ENCODE results near the gene SH3D19.
A peak's percentile ranks its signal among the peaks of the same experiment; 100 is the strongest.

Gene SH3D19

DNA sequence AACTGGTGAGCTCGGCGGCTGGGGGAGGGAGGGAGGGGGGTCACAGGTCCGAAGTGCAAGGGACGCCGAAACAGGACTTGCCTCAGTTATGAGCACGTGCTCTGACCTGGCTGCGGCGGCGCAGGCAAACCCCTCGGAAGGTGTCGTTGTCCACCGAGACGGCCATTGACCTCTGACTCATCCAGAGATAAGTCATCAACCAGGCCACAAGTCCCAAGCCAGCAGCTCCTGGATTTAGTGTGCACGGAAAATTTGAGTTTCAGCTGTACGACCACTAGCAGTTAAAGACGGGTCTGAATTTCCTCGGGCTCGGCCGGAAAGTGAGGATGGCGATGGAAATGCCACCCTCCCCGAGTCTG, 674 bp downstream of the SH3D19 start:
- H2AFZ ChIP-seq (ENCODE audit: insufficient read depth, low read length, poor library complexity), result peak overlapping the region; percentile 64
- H3K27me3 ChIP-seq (ENCODE audit: insufficient read depth, low read length), result no peaks in the 10 kb centered on the region
- peak overlapping the region; percentile 83 for H3K4me3 ChIP-seq (ENCODE audit: low read depth, low read length)
- H3K23ac ChIP-seq (ENCODE audit: low read length), result no peak overlapping the region
- H2BK12ac ChIP-seq (ENCODE audit: low read length), result no peak overlapping the region
- peak overlapping the region; percentile 40 for H4K8ac ChIP-seq (ENCODE audit: low read depth, low read length)
- peak overlapping the region; percentile 80 for H3K9ac ChIP-seq (ENCODE audit: low read length)
- peak overlapping the region; percentile 67 for H4K12ac ChIP-seq (ENCODE audit: low read depth, low read length)
- peak overlapping the region; percentile 29 for H2BK120ac ChIP-seq (ENCODE audit: insufficient read depth, low read length, poor library complexity)
- DNase-seq, result peak; percentile 67 to 77
- peak overlapping the region; percentile 48 for H3K14ac ChIP-seq (ENCODE audit: low read length)
- H4K91ac ChIP-seq (ENCODE audit: low read depth, low read length), result peak overlapping the region; percentile 58
- H2BK5ac ChIP-seq (ENCODE audit: low read depth, low read length, poor library complexity), result peak overlapping the region; percentile 55
- WGBS (ENCODE audit: extremely low coverage, insufficient coverage, insufficient read length), result no CpG with 5 or more reads among the region's 21 CpGs
- peak overlapping the region; percentile 44 for H3K18ac ChIP-seq (ENCODE audit: low read length)
- H3K36me3 ChIP-seq (ENCODE audit: control insufficient read depth in 1 of 2, insufficient read depth in 2 of 2, low read length in 2 of 2), result no peaks in the 10 kb centered on the region
- no peaks in the 10 kb centered on the region for H3K9me3 ChIP-seq (ENCODE audit: insufficient read depth, low read depth, low read length)
- H3K4me2 ChIP-seq (ENCODE audit: low read length), result peak overlapping the region; percentile 79
- peak overlapping the region; percentile 85 for H3K27ac ChIP-seq (ENCODE audit: low read depth, low read length)
- no peak overlapping the region for H2AK5ac ChIP-seq (ENCODE audit: low read length)
- peaks cover 0 to 5% of the 10 kb centered on the region in 2 experiments for H3K4me1 ChIP-seq (ENCODE audit: control insufficient read depth in 1 of 2, insufficient read depth in 2 of 2, low read length in 2 of 2)
- H3K79me1 ChIP-seq (ENCODE audit: low read length), result peaks cover 12% of the 10 kb centered on the region
- peak overlapping the region; percentile 7 for H3K4ac ChIP-seq (ENCODE audit: low read depth, low read length)
- peaks cover 7% of the 10 kb centered on the region for H3K79me2 ChIP-seq (ENCODE audit: control insufficient read depth, insufficient read depth, low read length, poor library complexity)

DNA sequence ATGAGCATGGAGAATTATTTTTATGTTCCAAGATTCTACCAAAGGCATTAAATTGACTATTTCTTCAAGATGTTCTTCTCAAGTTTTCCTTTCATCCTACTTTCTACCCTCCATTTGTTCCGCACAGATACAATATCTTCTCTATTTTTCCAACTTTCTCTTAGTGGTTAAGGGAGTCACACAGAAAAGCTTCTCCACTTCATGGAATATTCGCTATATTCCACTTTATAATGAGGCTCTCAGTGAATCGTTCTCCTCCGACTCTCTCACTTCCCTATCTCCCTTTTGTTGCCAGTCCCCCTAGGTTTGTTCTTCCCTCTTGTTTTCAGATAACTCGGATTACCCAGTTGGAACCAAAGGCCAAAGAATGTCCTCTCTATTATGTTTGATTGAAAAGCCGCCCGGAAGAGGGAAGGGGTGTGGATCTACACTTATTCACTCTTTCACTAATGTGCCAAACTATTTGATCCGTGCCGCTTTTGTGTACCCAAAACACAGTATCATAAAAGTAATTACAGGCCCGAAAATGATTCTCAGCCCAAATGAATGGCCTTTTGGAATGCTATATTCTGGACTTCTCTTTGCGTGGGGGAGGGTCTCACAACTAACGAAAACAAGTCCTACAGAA, 1.2 kb downstream of the SH3D19 start:
- H3K4ac ChIP-seq (ENCODE audit: low read depth, low read length), result peak overlapping the region; percentile 31
- no peak overlapping the region for H4K8ac ChIP-seq (ENCODE audit: low read depth, low read length)
- H2BK120ac ChIP-seq (ENCODE audit: insufficient read depth, low read length, poor library complexity), result peak overlapping the region; percentile 62
- H4K12ac ChIP-seq (ENCODE audit: low read depth, low read length), result peak overlapping the region; percentile 54
- peaks cover 12% of the 10 kb centered on the region for H3K79me1 ChIP-seq (ENCODE audit: low read length)
- H3K4me1 ChIP-seq (ENCODE audit: control insufficient read depth in 1 of 2, insufficient read depth in 2 of 2, low read length in 2 of 2), result peaks cover 0 to 5% of the 10 kb centered on the region in 2 experiments
- peak overlapping the region; percentile 16 for H3K9ac ChIP-seq (ENCODE audit: low read length)
- no peak overlapping the region for H2AFZ ChIP-seq (ENCODE audit: insufficient read depth, low read length, poor library complexity)
- no peak overlapping the region for H3K14ac ChIP-seq (ENCODE audit: low read length)
- H3K18ac ChIP-seq (ENCODE audit: low read length), result no peak overlapping the region
- peak overlapping the region; percentile 79 for H3K4me2 ChIP-seq (ENCODE audit: low read length)
- no peak overlapping the region for H4K91ac ChIP-seq (ENCODE audit: low read depth, low read length)
- no peak overlapping the region for H2AK5ac ChIP-seq (ENCODE audit: low read length)
- no peak overlapping the region for H3K23ac ChIP-seq (ENCODE audit: low read length)
- H3K4me3 ChIP-seq (ENCODE audit: low read depth, low read length), result peak overlapping the region; percentile 83
- no peak overlapping the region for H2BK12ac ChIP-seq (ENCODE audit: low read length)
- H3K27ac ChIP-seq (ENCODE audit: low read depth, low read length), result peak overlapping the region; percentile 85
- no peaks in the 10 kb centered on the region for H3K9me3 ChIP-seq (ENCODE audit: insufficient read depth, low read depth, low read length)
- H2BK5ac ChIP-seq (ENCODE audit: low read depth, low read length, poor library complexity), result peak overlapping the region; percentile 21
- DNase-seq, result peak in 1 of 2 donors; percentile 30
- H3K36me3 ChIP-seq (ENCODE audit: control insufficient read depth in 1 of 2, insufficient read depth in 2 of 2, low read length in 2 of 2), result no peaks in the 10 kb centered on the region
- no CpG with 5 or more reads among the region's 12 CpGs for WGBS (ENCODE audit: extremely low coverage, insufficient coverage, insufficient read length)
- no peaks in the 10 kb centered on the region for H3K27me3 ChIP-seq (ENCODE audit: insufficient read depth, low read length)
- peaks cover 7% of the 10 kb centered on the region for H3K79me2 ChIP-seq (ENCODE audit: control insufficient read depth, insufficient read depth, low read length, poor library complexity)

DNA sequence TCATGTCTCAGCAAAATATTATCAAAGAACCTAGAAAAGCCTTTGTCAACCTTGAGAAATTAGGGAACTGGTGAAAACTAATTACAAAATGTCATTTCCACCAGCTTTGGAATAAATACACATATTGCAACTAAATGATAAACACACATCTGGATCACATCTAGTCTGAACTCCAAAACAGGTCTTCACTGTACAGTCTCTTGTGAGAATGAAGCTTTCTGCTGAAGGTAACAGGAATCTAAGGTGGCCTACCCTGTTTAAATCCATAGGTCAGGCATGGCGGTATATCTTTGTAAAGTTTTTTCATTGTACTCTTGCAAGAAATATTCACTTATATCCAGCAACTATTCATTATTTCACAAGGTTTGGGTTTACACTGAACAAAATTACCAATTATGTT, 1.7 kb downstream of the SH3D19 start:
- no peak overlapping the region for H3K27ac ChIP-seq (ENCODE audit: low read depth, low read length)
- no peak overlapping the region for H3K23ac ChIP-seq (ENCODE audit: low read length)
- H2BK120ac ChIP-seq (ENCODE audit: insufficient read depth, low read length, poor library complexity), result no peak overlapping the region
- H3K4me3 ChIP-seq (ENCODE audit: low read depth, low read length), result no peak overlapping the region
- peaks cover 7% of the 10 kb centered on the region for H3K79me2 ChIP-seq (ENCODE audit: control insufficient read depth, insufficient read depth, low read length, poor library complexity)
- no peaks in the 10 kb centered on the region for H3K9me3 ChIP-seq (ENCODE audit: insufficient read depth, low read depth, low read length)
- no CpG with 5 or more reads among the region's 1 CpG for WGBS (ENCODE audit: extremely low coverage, insufficient coverage, insufficient read length)
- H3K9ac ChIP-seq (ENCODE audit: low read length), result no peak overlapping the region
- no peaks in the 10 kb centered on the region for H3K36me3 ChIP-seq (ENCODE audit: control insufficient read depth in 1 of 2, insufficient read depth in 2 of 2, low read length in 2 of 2)
- H4K12ac ChIP-seq (ENCODE audit: low read depth, low read length), result no peak overlapping the region
- H2BK12ac ChIP-seq (ENCODE audit: low read length), result no peak overlapping the region
- no peak overlapping the region for H3K14ac ChIP-seq (ENCODE audit: low read length)
- H2BK5ac ChIP-seq (ENCODE audit: low read depth, low read length, poor library complexity), result no peak overlapping the region
- no peak overlapping the region for H4K91ac ChIP-seq (ENCODE audit: low read depth, low read length)
- H2AFZ ChIP-seq (ENCODE audit: insufficient read depth, low read length, poor library complexity), result no peak overlapping the region
- no peak overlapping the region for H3K18ac ChIP-seq (ENCODE audit: low read length)
- peak overlapping the region; percentile 22 for H3K4me2 ChIP-seq (ENCODE audit: low read length)
- H3K4me1 ChIP-seq (ENCODE audit: control insufficient read depth in 1 of 2, insufficient read depth in 2 of 2, low read length in 2 of 2), result peaks cover 0 to 5% of the 10 kb centered on the region in 2 experiments
- no peaks in the 10 kb centered on the region for H3K27me3 ChIP-seq (ENCODE audit: insufficient read depth, low read length)
- H3K4ac ChIP-seq (ENCODE audit: low read depth, low read length), result no peak overlapping the region
- no peak overlapping the region for H2AK5ac ChIP-seq (ENCODE audit: low read length)
- no peak for DNase-seq
- peaks cover 12% of the 10 kb centered on the region for H3K79me1 ChIP-seq (ENCODE audit: low read length)
- no peak overlapping the region for H4K8ac ChIP-seq (ENCODE audit: low read depth, low read length)

DNA sequence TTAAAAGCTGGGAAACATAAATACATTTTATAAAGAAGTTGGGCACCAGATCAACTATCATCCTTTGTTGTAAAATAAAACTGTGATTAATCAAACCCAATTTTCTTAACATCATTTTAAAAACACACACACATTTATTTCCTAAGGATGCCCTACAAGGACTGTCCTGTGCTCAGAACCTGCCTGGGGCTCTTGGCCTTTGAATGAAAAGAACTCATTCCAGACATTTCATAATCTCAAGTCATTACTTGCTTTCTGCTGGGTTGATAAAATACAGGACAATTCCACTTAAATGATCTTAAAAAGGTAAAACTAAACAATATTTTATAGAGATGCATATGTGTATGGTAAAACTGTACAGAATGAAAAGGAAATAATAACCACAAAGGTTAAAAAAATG, 2.8 kb downstream of the SH3D19 start:
- Histone ChIP-seq H3K18ac (ENCODE audit: low read length) (no peak overlapping the region), H4K12ac (ENCODE audit: low read depth, low read length) (no peak overlapping the region), H2AFZ (ENCODE audit: insufficient read depth, low read length, poor library complexity) (no peak overlapping the region), H3K79me1 (ENCODE audit: low read length) (peaks cover 12% of the 10 kb centered on the region), H3K27ac (ENCODE audit: low read depth, low read length) (no peak overlapping the region), H3K4me1 (ENCODE audit: control insufficient read depth in 1 of 2, insufficient read depth in 2 of 2, low read length in 2 of 2) (peaks cover 0 to 5% of the 10 kb centered on the region in 2 experiments), H4K8ac (ENCODE audit: low read depth, low read length) (no peak overlapping the region), H3K9ac (ENCODE audit: low read length) (no peak overlapping the region), H2BK5ac (ENCODE audit: low read depth, low read length, poor library complexity) (no peak overlapping the region), H3K79me2 (ENCODE audit: control insufficient read depth, insufficient read depth, low read length, poor library complexity) (peaks cover 7% of the 10 kb centered on the region), H3K4ac (ENCODE audit: low read depth, low read length) (no peak overlapping the region), H2BK120ac (ENCODE audit: insufficient read depth, low read length, poor library complexity) (no peak overlapping the region), H3K36me3 (ENCODE audit: control insufficient read depth in 1 of 2, insufficient read depth in 2 of 2, low read length in 2 of 2) (no peaks in the 10 kb centered on the region), H3K14ac (ENCODE audit: low read length) (no peak overlapping the region), H3K4me3 (ENCODE audit: low read depth, low read length) (no peak overlapping the region), H3K4me2 (ENCODE audit: low read length) (no peak overlapping the region), H3K27me3 (ENCODE audit: insufficient read depth, low read length) (no peaks in the 10 kb centered on the region), H2AK5ac (ENCODE audit: low read length) (no peak overlapping the region), H3K23ac (ENCODE audit: low read length) (no peak overlapping the region), H2BK12ac (ENCODE audit: low read length) (no peak overlapping the region), H4K91ac (ENCODE audit: low read depth, low read length) (no peak overlapping the region), H3K9me3 (ENCODE audit: insufficient read depth, low read depth, low read length) (no peaks in the 10 kb centered on the region)
- DNase-seq, result peak; percentile 69 to 86

Measured in trophoblast cell (in vitro differentiated cells and primary cell).